ENCODE measurements around the gene LUM. TPM values are rescaled to one million over a fixed set of nuclear protein-coding genes. Genes with fewer than 3 reads are reported as not detected.

LUM gene
- total RNA-seq, 4 donors from 2014 or later: 31.5 to 65.2 (median 49.9) TPM

- H3K4me1 ChIP-seq: no peaks in the 10 kb centered on the region
- TF ChIP-seq CTCF (IDR thresholded peaks at IDR 0.05) (no peak), POLR2A (IDR thresholded peaks at IDR 0.05) (no peak)
- H3K9me3 ChIP-seq: no peaks in the 10 kb centered on the region
- no peaks in the 10 kb centered on the region for H3K27me3 ChIP-seq
- H3K4me3 ChIP-seq: no peak overlapping the region
- no peak for DNase-seq
- H3K27ac ChIP-seq: no peak overlapping the region
- H3K36me3 ChIP-seq: no peaks in the 10 kb centered on the region
These were observed 37.1 kb downstream of the LUM start for GRCh38 chr12:91074154-91074709.

- Histone ChIP-seq H3K27ac (no peak overlapping the region), H3K4me3 (no peak overlapping the region), H3K9me3 (no peaks in the 10 kb centered on the region), H3K4me1 (no peaks in the 10 kb centered on the region), H3K36me3 (no peaks in the 10 kb centered on the region), H3K27me3 (no peaks in the 10 kb centered on the region)
- no peak for TF ChIP-seq POLR2A (IDR thresholded peaks at IDR 0.05)
- no peak for TF ChIP-seq CTCF (IDR thresholded peaks at IDR 0.05)
- DNase-seq: no peak
These were observed 37.9 kb downstream of the LUM start for GRCh38 chr12:91073426-91073825.

GRCh38 chr12:91072931-91073330 lies 38.4 kb downstream of the LUM start:
- no peaks in the 10 kb centered on the region for H3K9me3 ChIP-seq
- H3K4me1 ChIP-seq: no peaks in the 10 kb centered on the region
- no peaks in the 10 kb centered on the region for H3K27me3 ChIP-seq
- H3K4me3 ChIP-seq: no peak overlapping the region
- H3K36me3 ChIP-seq: no peaks in the 10 kb centered on the region
- no peak for TF ChIP-seq CTCF (IDR thresholded peaks at IDR 0.05)
- TF ChIP-seq POLR2A (IDR thresholded peaks at IDR 0.05): no peak
- no peak overlapping the region for H3K27ac ChIP-seq
- DNase-seq: no peak

GRCh38 chr12:91070936-91071335 lies 40.4 kb downstream of the LUM start:
- TF ChIP-seq CTCF (IDR thresholded peaks at IDR 0.05): no peak
- no peak for TF ChIP-seq POLR2A (IDR thresholded peaks at IDR 0.05)
- no peak for DNase-seq
- Histone ChIP-seq H3K9me3 (no peaks in the 10 kb centered on the region), H3K36me3 (no peaks in the 10 kb centered on the region), H3K4me1 (no peaks in the 10 kb centered on the region), H3K27ac (no peak overlapping the region), H3K27me3 (no peaks in the 10 kb centered on the region), H3K4me3 (no peak overlapping the region)

- no peak for TF ChIP-seq CTCF (IDR thresholded peaks at IDR 0.05)
- no peak for TF ChIP-seq POLR2A (IDR thresholded peaks at IDR 0.05)
- Histone ChIP-seq H3K4me3 (no peak overlapping the region), H3K4me1 (no peaks in the 10 kb centered on the region), H3K36me3 (no peaks in the 10 kb centered on the region), H3K27ac (no peak overlapping the region), H3K9me3 (no peaks in the 10 kb centered on the region), H3K27me3 (no peaks in the 10 kb centered on the region)
- DNase-seq: no peak
These were observed 45.9 kb downstream of the LUM start for GRCh38 chr12:91065396-91065795.

GRCh38 chr12:91064640-91065039 lies 46.7 kb downstream of the LUM start:
- Histone ChIP-seq H3K27me3 (no peaks in the 10 kb centered on the region), H3K4me1 (no peaks in the 10 kb centered on the region), H3K4me3 (no peak overlapping the region), H3K9me3 (no peaks in the 10 kb centered on the region), H3K36me3 (no peaks in the 10 kb centered on the region), H3K27ac (no peak overlapping the region)
- TF ChIP-seq CTCF (IDR thresholded peaks at IDR 0.05): no peak
- no peak for TF ChIP-seq POLR2A (IDR thresholded peaks at IDR 0.05)
- DNase-seq: no peak
